ENCODE data around the gene APOD. TPM values are rescaled to one million over a fixed set of nuclear protein-coding genes. Genes with fewer than 3 reads are reported as not detected.

Gene APOD
- total RNA-seq, 1 donor from 2014 or later, result not detected

GRCh38 chr3:195522254-195523023 lies 61.3 kb downstream of the APOD start:
- FAIRE-seq, result peak; percentile 86

More at GRCh38 chr3:195522254-195523023, 61.3 kb downstream of the APOD start:
- no peaks in the 10 kb centered on the region for H3K9me3 Mint-ChIP-seq (ENCODE audit: unreplicated experiment)
- Histone ChIP-seq H2AFZ (ENCODE audit: low read depth, low read length) (no peak overlapping the region), H3K4me3 (ENCODE audit: insufficient read depth, low read depth, low read length) (no peak overlapping the region), H3K4me2 (ENCODE audit: low read length) (no peak overlapping the region), H3K36me3 (ENCODE audit: insufficient read depth, low read length) (no peaks in the 10 kb centered on the region), H3K9ac (ENCODE audit: low read length) (no peak overlapping the region), H3K27ac (ENCODE audit: low read depth, low read length) (no peak overlapping the region), H3K79me2 (ENCODE audit: insufficient read depth, low read length) (no peaks in the 10 kb centered on the region), H4K20me1 (ENCODE audit: insufficient read depth, low read length) (peaks cover 4% of the 10 kb centered on the region), H3K27me3 (ENCODE audit: insufficient read depth, low read length) (no peaks in the 10 kb centered on the region), H3K9me3 (ENCODE audit: insufficient read depth, low read depth, low read length) (no peaks in the 10 kb centered on the region), H3K4me1 (ENCODE audit: insufficient read depth, low read length) (no peaks in the 10 kb centered on the region)
- DNase-seq (ENCODE audit: low read depth), result no peak
- H3K27me3 Mint-ChIP-seq (ENCODE audit: low read depth, unreplicated experiment), result no peaks in the 10 kb centered on the region
- peak; percentile 60 for TF ChIP-seq CTCF (IDR thresholded peaks at IDR 0.05; ENCODE audit: insufficient read depth, low read depth, low read length)
- TF ChIP-seq EZH2 (IDR thresholded peaks at IDR 0.05; ENCODE audit: insufficient read depth, low read length), result no peak
- H3K4me1 Mint-ChIP-seq (ENCODE audit: low read depth, unreplicated experiment), result no peaks in the 10 kb centered on the region
- H3K27ac Mint-ChIP-seq (ENCODE audit: unreplicated experiment), result no peak overlapping the region
- H3K36me3 Mint-ChIP-seq (ENCODE audit: low read depth, unreplicated experiment), result no peaks in the 10 kb centered on the region
- no peak overlapping the region for H3K4me3 Mint-ChIP-seq (ENCODE audit: unreplicated experiment)

Other genes with a start within 250 kb of the APOD start
- 46.0 and 49.7 TPM in 2 replicates for gene ACAP2, start 140.9 kb downstream of the APOD start, total RNA-seq
- gene PPP1R2, start 40.6 kb downstream of the APOD start, total RNA-seq, result 34.5 and 37.4 TPM in 2 replicates
- 0.41 TPM in 1 of 2 replicates, not detected in the other for gene MUC20, start 137.0 kb upstream of the APOD start, total RNA-seq
- gene MUC4, start 228.0 kb upstream of the APOD start, total RNA-seq, result 0.02 and 0.05 TPM in 2 replicates

All from astrocyte (in vitro differentiated cells and primary cell).